Type B pancreatic cell (in vitro differentiated cells): ENCODE results near the gene NAV2. TPM values are rescaled to one million over a fixed set of nuclear protein-coding genes. Genes with fewer than 3 reads are reported as not detected.

Source experiments
- DNase-seq: peaks from one replicate; pipeline ENCODE4 v3.0.0; 2021; ENCODE audit warnings: mixed read lengths; ENCODE audit not compliant: unreplicated experiment; ENCODE audit errors: extremely low spot score
- H3K27ac Mint-ChIP-seq: 2 replicates; pipeline ENCODE4 v1.8.0; 2021; ENCODE audit warnings: mild to moderate bottlenecking, mixed read lengths
- H3K27me3 Mint-ChIP-seq: 2 replicates; pipeline ENCODE4 v1.8.0; 2021; ENCODE audit warnings: mixed read lengths
- H3K36me3 Mint-ChIP-seq: 2 replicates; pipeline ENCODE4 v1.8.0; 2021; ENCODE audit warnings: mixed read lengths
- H3K4me1 Mint-ChIP-seq: one replicate; pipeline ENCODE4 v1.8.0; 2021; ENCODE audit warnings: mixed read lengths; ENCODE audit not compliant: unreplicated experiment
- H3K4me3 Mint-ChIP-seq: 2 replicates; pipeline ENCODE4 v1.8.0; 2021; ENCODE audit warnings: mild to moderate bottlenecking, mixed read lengths
- H3K9me3 Mint-ChIP-seq: 2 replicates; pipeline ENCODE4 v1.8.0; 2021; ENCODE audit warnings: mixed read lengths
- CTCF ChIP-seq: fragments of 200-600 bp; sonication (generic); conservative IDR thresholded peaks from 2 replicates; pipeline ENCODE4 v1.5.0; 2021; ENCODE audit warnings: antibody characterized with exemption, mild to moderate bottlenecking
- long read RNA-seq: library from polyadenylated mRNA; unstranded; transcript quantifications from one replicate; pipeline ENCODE4 v2.0.0, GENCODE V29; 2020
- total RNA-seq: library from RNA; stranded (reverse); gene quantifications from 2 replicates; pipeline ENCODE4 v1.2.1, GENCODE V29; 2021; ENCODE audit warnings: low replicate concordance

Gene NAV2
- 34.3 and 54.2 TPM in 2 replicates for total RNA-seq
- long read RNA-seq, partial matches to known transcripts, result 8 of 20 reads
- long read RNA-seq, other reads (novel, unspliced or antisense), result 12 of 20 reads

- Mint-ChIP-seq H3K27ac (peak within 1 kb of the TSS; percentile 97), H3K27me3 (peaks cover 43% of the 10 kb centered on the region), H3K9me3 (no peaks in the 10 kb centered on the region)
Observed at GRCh38 chr11:19712281-19713195, at the start of gene NAV2. Gene NAV2 (plus strand): TSS chr11:19712837. CDS start chr11:19713696, 859 bp downstream.

GRCh38 chr11:19663206-19663605 lies 49.4 kb upstream of the NAV2 start:
- no peak overlapping the region for H3K4me3 Mint-ChIP-seq
- no peak for DNase-seq
- no peaks in the 10 kb centered on the region for H3K36me3 Mint-ChIP-seq
- TF ChIP-seq CTCF, result no peak
- H3K4me1 Mint-ChIP-seq, result no peaks in the 10 kb centered on the region
- peaks cover 3% of the 10 kb centered on the region for H3K9me3 Mint-ChIP-seq
- H3K27ac Mint-ChIP-seq, result no peak overlapping the region
- no peaks in the 10 kb centered on the region for H3K27me3 Mint-ChIP-seq

More at GRCh38 chr11:19712281-19713195, at the start of gene NAV2:
- peak; percentile 24 for TF ChIP-seq CTCF
- peak within 1 kb of the TSS; percentile 98 for H3K4me3 Mint-ChIP-seq
- no peaks in the 10 kb centered on the region for H3K36me3 Mint-ChIP-seq
- peaks cover 32% of the 10 kb centered on the region for H3K4me1 Mint-ChIP-seq
- peak; percentile 93 for DNase-seq

- Mint-ChIP-seq H3K4me3 (no peak overlapping the region), H3K27ac (no peak overlapping the region), H3K27me3 (no peaks in the 10 kb centered on the region), H3K4me1 (peaks cover 3% of the 10 kb centered on the region), H3K36me3 (no peaks in the 10 kb centered on the region), H3K9me3 (peaks cover 3% of the 10 kb centered on the region)
- DNase-seq, result no peak
- TF ChIP-seq CTCF, result no peak
Observed at GRCh38 chr11:19664886-19665548, 47.6 kb upstream of the NAV2 start.

GRCh38 chr11:19666951-19667350 lies 45.7 kb upstream of the NAV2 start:
- H3K27ac Mint-ChIP-seq, result no peak overlapping the region
- no peaks in the 10 kb centered on the region for H3K27me3 Mint-ChIP-seq
- TF ChIP-seq CTCF, result no peak
- no peak overlapping the region for H3K4me3 Mint-ChIP-seq
- H3K36me3 Mint-ChIP-seq, result no peaks in the 10 kb centered on the region
- H3K9me3 Mint-ChIP-seq, result no peaks in the 10 kb centered on the region
- H3K4me1 Mint-ChIP-seq, result peaks cover 20% of the 10 kb centered on the region
- no peak for DNase-seq

GRCh38 chr11:19669511-19669910 lies 43.1 kb upstream of the NAV2 start:
- peaks cover 31% of the 10 kb centered on the region for H3K4me1 Mint-ChIP-seq
- no peak for DNase-seq
- no peak overlapping the region for H3K27ac Mint-ChIP-seq
- H3K27me3 Mint-ChIP-seq, result no peaks in the 10 kb centered on the region
- no peaks in the 10 kb centered on the region for H3K9me3 Mint-ChIP-seq
- H3K36me3 Mint-ChIP-seq, result no peaks in the 10 kb centered on the region
- H3K4me3 Mint-ChIP-seq, result no peak overlapping the region
- TF ChIP-seq CTCF, result no peak
